ENCODE results near the gene NPB.

The NPB gene

DNA sequence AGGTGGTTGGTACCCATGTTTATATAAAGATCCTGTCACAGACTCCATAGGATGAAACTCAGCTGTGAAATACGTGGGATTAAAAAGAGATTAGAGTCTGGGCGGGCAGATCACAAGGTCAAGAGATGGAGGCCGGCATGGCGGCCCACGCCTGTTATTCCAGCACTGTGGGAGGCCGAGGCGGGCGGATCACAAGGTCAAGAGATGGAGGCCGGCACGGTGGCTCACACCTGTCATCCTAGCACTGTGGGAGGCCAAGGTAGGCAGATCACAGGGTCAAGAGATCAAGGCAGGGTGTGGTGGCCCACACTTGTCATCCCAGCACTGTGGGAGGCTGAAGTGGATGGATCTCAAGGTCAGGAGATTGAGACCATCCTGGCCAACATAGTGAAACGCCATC lies 6.6 kb upstream of the NPB start:
- TF ChIP-seq JUND (IDR thresholded peaks at IDR 0.05; ENCODE audit: low read depth) = no peak
- in situ Hi-C loops (cut with HindIII; ENCODE audit: low pct_unique_long_range_greater_than_20kb, low sequenced_read_pairs) = no loop called here
- no peak for DNase-seq (ENCODE audit: low read depth in 1 of 2, low spot score in 1 of 2)

DNA sequence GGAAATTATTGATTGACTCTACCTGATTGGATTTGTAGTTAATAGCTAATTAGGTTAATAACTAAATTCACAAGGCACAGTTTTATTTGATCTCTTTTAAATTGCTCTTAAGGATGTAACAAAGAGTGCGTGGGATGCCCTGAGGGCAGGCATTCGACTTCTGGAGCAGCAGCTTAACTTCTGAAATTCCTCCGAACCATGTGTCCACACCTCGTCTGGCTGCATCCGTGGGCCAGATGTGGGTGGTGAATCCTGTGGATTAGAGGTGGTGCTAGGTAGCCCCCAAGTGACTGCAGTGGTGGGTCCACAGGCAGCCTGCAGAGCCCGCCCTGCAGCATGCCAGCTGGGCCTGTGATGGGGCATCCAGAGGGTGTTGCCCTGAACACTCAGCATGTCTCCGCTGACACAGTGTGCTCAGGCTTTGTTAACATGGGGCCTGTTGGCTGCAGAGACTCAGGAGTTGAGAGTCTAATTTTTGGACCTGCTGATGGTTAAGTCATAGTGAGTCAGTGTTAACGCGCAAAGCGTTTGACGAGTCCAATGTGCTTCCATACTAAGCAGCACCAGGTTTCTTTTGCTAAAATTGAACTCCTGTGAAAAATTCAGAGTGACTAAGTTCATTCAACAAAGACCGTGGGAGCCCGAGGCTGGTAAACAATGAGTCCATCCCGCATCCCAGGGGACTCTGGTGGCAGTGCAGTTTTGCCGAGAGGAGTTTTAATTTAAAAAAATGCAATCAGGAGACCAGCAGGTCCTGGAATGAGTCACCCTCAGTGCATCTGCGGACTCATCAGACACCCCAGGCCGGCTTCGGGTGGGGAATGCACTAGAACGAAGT lies 3.8 kb upstream of the NPB start:
- no peak for DNase-seq (ENCODE audit: low read depth in 1 of 2, low spot score in 1 of 2)

DNA sequence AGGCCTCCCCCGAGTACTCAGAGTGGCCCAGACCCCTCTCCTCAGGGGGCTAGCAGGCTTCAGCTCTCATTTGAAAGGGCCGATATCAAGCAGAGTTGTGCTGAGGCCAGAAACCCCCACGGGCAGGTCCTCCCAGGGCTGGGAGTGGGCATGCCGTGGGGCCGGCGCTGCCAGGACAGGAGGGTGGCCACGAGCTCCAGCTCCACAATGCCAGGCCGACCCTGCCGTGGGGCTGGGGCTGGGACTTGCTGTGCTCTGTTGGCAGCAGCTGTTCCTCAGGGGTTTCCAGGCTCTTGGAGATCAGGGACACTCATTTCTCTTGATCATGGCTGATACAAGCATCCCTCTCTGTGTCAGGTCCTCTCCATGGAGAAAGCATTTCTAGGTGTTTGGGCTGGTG lies 3.2 kb upstream of the NPB start:
- in situ Hi-C loops (cut with HindIII; ENCODE audit: low pct_unique_long_range_greater_than_20kb, low sequenced_read_pairs) = no loop called here

More for the DNA sequence above, 3.8 kb upstream of the NPB start:
- TF ChIP-seq JUND (IDR thresholded peaks at IDR 0.05; ENCODE audit: low read depth) = no peak
- in situ Hi-C loops (cut with HindIII; ENCODE audit: low pct_unique_long_range_greater_than_20kb, low sequenced_read_pairs) = no loop called here

DNA sequence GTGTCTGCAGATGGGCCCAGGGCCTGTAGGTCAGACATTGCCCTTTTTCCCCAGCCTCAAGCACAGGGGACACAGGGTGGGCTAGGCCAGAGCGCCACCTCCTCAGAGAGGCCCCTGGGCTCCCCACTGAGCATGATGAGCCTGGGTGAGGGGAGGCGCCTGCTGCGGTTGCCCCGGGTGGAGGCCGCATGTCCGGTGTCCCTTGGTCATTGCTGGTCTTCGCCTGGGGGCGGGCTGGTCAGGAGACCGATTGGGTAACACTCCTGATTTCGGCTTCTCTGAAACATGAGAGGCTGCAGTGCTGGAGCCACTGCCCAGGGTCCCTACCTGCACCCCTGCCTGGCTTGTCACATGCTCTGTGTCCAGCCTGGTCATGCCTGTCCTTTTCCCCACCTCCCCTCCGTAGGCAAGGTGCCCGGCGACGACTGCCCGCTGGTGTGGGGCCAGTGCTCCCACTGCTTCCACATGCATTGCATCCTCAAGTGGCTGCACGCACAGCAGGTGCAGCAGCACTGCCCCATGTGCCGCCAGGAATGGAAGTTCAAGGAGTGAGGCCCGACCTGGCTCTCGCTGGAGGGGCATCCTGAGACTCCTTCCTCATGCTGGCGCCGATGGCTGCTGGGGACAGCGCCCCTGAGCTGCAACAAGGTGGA lies 2.4 kb upstream of the NPB start:
- no peak for TF ChIP-seq JUND (IDR thresholded peaks at IDR 0.05; ENCODE audit: low read depth)
- in situ Hi-C loops (cut with HindIII; ENCODE audit: low pct_unique_long_range_greater_than_20kb, low sequenced_read_pairs) = no loop called here
- no peak for DNase-seq (ENCODE audit: low read depth in 1 of 2, low spot score in 1 of 2)

More for the DNA sequence above, 3.2 kb upstream of the NPB start:
- no peak for DNase-seq (ENCODE audit: low read depth in 1 of 2, low spot score in 1 of 2)
- TF ChIP-seq JUND (IDR thresholded peaks at IDR 0.05; ENCODE audit: low read depth) = no peak

DNA sequence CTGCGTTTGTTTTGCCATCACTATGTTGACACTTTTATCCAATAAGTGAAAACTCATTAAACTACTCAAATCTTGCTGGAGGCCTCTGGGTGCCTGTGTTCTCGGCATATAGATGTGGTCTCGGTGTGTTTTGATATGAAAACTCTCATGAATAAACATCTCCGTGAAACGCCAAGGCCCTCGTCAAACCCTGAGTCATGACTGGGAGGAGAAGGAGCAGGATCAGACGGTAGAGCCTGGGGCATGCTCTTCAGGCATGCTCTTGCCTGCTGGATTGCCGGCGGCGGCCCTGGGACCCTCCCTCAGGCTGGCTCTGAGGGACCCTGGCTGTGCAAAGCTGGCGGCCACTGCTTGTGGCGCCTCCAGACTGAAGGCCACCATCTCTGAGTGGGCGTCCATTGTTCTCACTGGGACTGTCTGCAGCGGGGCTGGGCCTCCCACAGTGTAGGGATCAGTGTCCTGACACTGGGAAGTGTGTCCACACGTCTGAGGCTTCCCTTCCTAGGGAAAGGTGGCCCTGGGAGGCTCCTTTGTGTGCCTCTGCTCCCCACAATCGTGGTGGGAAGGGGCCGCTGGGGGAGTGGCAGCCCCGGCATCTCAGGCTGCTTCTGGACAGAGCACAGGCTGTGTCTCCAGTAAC lies 1.7 kb upstream of the NPB start:
- DNase-seq (ENCODE audit: low read depth in 1 of 2, low spot score in 1 of 2) = no peak
- in situ Hi-C loops (cut with HindIII; ENCODE audit: low pct_unique_long_range_greater_than_20kb, low sequenced_read_pairs) = no loop called here
- no peak for TF ChIP-seq JUND (IDR thresholded peaks at IDR 0.05; ENCODE audit: low read depth)

DNA sequence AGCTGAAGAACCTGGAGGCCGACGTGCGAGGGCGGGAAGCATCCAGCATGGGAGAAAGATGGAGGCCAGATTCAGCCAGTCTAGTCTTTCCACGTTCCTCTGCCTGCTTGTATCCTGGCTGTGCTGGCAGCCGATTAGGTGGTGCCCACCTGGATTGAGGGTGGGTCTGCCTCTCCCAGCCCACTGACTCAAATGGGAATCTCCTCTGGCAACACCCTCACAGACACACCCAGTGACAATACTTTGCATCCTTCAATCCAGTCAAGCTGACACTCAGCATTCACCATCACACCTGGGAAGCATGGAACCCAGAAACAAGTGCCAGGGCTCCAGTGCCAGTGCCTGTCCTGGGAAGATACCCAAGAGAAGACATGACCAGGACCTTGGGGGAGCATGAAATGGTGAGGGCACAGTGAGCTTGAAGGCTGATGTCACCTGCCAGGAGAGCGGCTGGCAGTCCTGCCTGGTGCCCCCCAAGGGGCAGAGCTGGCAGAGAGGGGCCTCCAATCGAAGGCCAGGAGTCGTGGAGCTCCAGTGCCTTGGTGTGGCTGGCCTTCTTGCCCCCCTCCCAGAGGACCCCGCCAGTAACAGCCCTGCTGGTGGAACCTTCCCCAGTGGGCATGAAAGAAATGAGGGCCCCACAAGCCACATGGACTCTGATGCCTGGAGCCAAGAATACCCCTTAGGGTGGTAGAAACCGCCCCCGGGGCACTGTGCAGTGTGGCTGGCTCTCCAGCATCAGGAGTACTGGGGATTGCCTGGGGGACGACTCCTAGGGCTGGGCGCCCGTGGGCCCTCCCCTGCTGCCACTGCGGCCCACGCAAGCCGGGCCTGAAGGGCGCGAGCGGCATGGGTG lies 643 bp upstream of the NPB start:
- in situ Hi-C loops (cut with HindIII; ENCODE audit: low pct_unique_long_range_greater_than_20kb, low sequenced_read_pairs) = no loop called here
- no peak for TF ChIP-seq JUND (IDR thresholded peaks at IDR 0.05; ENCODE audit: low read depth)
- no peak for DNase-seq (ENCODE audit: low read depth in 1 of 2, low spot score in 1 of 2)

DNA sequence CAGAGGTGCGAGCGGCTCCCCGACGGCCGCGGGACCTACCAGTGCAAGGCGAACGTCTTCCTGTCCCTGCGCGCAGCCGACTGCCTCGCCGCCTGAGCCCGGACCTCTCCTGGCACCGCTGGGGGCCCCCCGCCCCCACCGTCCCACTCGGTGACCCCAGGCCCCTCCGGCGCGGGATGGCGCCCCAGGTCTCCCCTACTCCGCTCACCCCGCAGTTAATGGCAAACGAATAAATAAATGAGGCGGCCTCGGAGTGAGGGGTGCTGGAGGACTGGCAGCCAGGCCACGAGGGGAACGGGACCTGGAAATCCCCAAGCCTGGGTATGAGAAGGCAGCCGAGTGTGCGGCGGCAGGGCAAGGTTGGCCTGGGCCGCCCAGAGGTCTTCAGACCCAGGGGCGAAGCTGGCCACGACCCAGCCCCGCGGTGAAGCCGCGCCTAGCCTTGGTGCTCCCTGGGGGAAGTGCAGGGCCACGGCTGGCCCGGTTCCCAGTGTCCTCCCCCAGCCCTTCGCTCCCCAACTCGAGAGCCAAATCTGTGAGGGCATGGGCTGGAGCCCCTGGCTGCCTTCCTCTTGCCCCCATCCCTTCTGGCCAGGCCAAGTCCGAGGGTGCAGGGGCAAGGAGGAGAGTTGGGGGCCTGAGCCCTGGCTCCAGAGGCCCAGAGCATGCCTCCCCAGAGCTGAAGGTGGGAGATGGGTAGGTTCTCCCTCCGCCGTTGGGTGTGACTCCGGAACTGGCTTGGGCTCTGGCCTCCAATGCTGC lies 796 bp downstream of the NPB start:
- DNase-seq (ENCODE audit: low read depth in 1 of 2, low spot score in 1 of 2) = no peak
- TF ChIP-seq JUND (IDR thresholded peaks at IDR 0.05; ENCODE audit: low read depth) = no peak
- in situ Hi-C loops (cut with HindIII; ENCODE audit: low pct_unique_long_range_greater_than_20kb, low sequenced_read_pairs) = no loop called here

DNA sequence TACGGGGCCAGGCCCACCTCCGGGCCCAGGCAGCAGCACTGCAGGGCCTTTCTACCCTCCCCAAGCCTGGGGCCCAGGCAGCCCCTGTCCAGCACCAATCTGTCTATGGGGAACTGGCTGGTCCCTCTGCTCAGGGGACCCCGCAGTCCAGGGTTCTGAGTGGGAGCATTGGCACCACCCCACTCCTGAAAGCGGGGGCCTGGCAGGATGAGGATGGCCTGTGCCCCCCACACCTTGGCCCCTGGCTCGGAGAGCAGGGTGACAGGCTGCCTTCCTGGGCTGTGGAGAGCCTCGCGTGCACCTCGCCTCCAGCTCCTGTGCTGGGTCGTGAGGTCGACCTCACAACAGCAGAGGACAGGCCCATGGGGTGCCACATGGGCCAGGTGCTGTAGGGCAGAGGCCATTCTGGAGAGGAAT lies 1.4 kb downstream of the NPB start:
- no peak for TF ChIP-seq JUND (IDR thresholded peaks at IDR 0.05; ENCODE audit: low read depth)

DNA sequence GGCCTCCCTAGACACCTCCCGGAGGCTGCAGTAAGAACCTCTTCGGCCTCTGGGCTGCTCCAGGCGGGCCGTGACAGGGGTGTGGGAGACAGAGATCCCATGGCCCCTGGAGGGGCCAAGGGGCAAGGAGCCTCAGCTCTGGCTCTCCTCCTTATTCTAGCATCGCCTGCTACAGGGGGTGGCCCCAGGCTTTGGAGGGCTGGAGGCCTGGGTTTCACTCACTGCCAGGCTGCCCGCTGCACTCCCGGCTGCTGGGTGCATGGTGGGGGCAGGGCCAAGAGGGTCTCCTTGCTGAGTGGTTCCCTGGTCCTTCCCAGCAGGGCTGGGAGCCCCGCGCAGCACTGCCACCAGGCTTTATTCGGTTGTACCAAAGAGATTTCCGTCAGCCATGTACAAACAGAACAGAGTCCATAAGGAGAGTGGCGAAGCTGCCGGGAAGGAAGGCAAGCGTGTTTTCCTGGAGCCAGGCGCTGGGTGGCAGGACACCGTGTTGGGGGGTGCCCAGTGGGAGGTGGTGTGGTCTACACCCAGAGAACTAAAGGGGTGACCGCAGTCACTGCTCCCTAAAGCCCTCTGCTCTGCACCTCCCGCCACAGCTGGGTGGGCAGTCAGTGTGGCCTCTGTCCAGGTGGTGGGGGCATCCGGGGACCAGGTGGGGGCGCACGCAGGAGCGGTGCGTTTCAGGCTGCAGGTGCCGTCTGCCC lies 2.0 kb downstream of the NPB start:
- no peak for TF ChIP-seq JUND (IDR thresholded peaks at IDR 0.05; ENCODE audit: low read depth)
- in situ Hi-C loops (cut with HindIII; ENCODE audit: low pct_unique_long_range_greater_than_20kb, low sequenced_read_pairs) = no loop called here

More for the DNA sequence above, 1.4 kb downstream of the NPB start:
- in situ Hi-C loops (cut with HindIII; ENCODE audit: low pct_unique_long_range_greater_than_20kb, low sequenced_read_pairs) = no loop called here
- no peak for DNase-seq (ENCODE audit: low read depth in 1 of 2, low spot score in 1 of 2)

DNA sequence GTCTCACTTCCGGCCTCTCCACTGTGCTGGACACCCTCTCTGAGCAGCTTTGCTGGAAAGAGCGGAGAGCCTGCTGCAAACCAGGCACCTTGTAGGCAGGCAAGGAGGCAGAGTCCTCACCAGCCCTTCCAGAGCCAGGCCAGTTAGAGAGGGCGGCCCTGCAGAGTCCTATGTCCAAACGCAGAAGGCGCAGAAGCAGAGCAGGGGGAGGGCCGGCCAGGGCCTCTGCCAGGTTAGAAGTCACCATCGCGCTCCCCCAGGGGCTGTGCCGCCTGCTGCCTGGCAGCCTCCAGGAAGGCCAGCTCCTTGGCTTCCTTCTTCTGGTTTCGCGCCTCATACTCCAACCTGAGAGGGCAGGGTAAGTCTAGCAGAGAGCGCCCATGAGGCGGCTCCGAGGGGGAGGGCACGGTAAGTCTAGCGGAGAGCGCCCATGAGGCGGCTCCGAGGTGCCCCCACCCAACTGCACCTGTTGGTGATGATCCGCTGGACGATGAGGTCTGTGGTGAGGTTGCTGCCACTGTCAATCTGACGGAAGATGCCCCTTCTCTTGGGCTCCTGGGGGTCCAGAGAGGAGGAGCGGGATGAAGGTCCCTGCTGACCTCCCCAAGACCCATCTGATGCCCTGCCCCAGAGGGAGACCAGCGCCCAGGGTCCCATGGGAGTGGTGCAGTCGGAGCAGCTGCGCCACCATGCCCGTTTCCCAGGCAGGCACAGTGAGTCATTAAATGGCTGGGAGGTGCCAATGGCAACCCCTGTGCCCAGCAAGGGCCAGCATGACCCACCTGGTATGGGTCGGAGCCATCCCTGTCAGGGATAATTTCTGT lies 2.8 kb downstream of the NPB start:
- no peak for TF ChIP-seq JUND (IDR thresholded peaks at IDR 0.05; ENCODE audit: low read depth)
- DNase-seq (ENCODE audit: low read depth in 1 of 2, low spot score in 1 of 2) = no peak
- in situ Hi-C loops (cut with HindIII; ENCODE audit: low pct_unique_long_range_greater_than_20kb, low sequenced_read_pairs) = no loop called here

More for the DNA sequence above, 2.0 kb downstream of the NPB start:
- no peak for DNase-seq (ENCODE audit: low read depth in 1 of 2, low spot score in 1 of 2)

All from T47D (cell line).